Left ventricle myocardium inferior (tissue), 1 donor: Measurements from ENCODE around the gene INSM2. TPM values are rescaled to one million over a fixed set of nuclear protein-coding genes. Genes with fewer than 3 reads are reported as not detected.

Experiments used
- DNase-seq: peaks from one replicate; pipeline ENCODE4 v3.0.0-alpha.2; 2020
- H3K27ac ChIP-seq: fragments of 200-600 bp; replicated peaks from 2 replicates; pipeline ENCODE4 v1.8.0; 2021
- H3K27me3 ChIP-seq: fragments of 200-600 bp; 2 replicates; pipeline ENCODE4 v1.8.0; 2021; ENCODE audit warnings: low read depth
- H3K36me3 ChIP-seq: fragments of 200-600 bp; 2 replicates; pipeline ENCODE4 v1.8.0; 2021
- H3K4me1 ChIP-seq: fragments of 200-600 bp; 2 replicates; pipeline ENCODE4 v1.8.0; 2021
- H3K4me3 ChIP-seq: fragments of 200-600 bp; 2 replicates; pipeline ENCODE4 v1.8.0; 2021; ENCODE audit warnings: mild to moderate bottlenecking, moderate library complexity
- H3K9me3 ChIP-seq: fragments of 200-600 bp; replicated peaks from 2 replicates; pipeline ENCODE4 v1.8.0; 2021
- intact Hi-C: fragments of 100-400 bp; cut with micrococcal nuclease; formaldehyde crosslinking; loops from one replicate; pipeline ENCODE4 v1.11.0; 2022
- total RNA-seq: library from RNA; stranded (reverse); fragmentation: NEBNext Ultra II Directional; extraction: Animal tissue kit (Norgen Biotek cat#: 25700); gene quantifications from one replicate; pipeline ENCODE4 v1.2.1, GENCODE V29; 2021
- TF ChIP-seq, protein P1 (sequence below): fragments of 200-600 bp; IDR thresholded peaks from 2 replicates; pipeline ENCODE4 v1.8.0; 2021; ENCODE audit warnings: antibody characterized with exemption, mild to moderate bottlenecking, borderline replicate concordance
- donor health status: DM: no; HTN: yes; CAD: no; lungs with severe emphysema.

Gene INSM2
- total RNA-seq, 1 donor from 2014 or later = not detected

DNA sequence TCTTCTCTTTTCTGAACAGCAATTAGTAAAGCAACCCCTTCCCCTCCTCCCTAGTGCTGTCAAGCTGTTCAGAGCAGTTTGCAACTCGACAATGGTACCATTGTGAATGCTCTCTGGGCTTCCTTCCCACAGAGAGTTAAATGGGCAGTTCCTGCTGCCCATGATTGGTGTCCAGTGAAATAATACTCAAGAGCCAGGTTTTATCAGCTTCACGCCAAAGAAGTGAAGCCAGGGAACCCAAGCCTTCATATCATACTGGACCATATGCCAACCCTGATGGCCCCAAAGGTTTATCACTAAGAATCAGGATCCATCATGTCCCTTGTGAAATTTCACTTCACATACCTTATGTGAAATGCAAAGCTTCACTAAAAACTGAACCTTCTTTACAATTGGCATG, 24.7 kb downstream of the INSM2 start:
- no peak overlapping the region for H3K27ac ChIP-seq
- DNase-seq = no peak
- peaks cover 3% of the 10 kb centered on the region for H3K36me3 ChIP-seq
- H3K9me3 ChIP-seq = no peaks in the 10 kb centered on the region
- TF ChIP-seq, protein P1, sequence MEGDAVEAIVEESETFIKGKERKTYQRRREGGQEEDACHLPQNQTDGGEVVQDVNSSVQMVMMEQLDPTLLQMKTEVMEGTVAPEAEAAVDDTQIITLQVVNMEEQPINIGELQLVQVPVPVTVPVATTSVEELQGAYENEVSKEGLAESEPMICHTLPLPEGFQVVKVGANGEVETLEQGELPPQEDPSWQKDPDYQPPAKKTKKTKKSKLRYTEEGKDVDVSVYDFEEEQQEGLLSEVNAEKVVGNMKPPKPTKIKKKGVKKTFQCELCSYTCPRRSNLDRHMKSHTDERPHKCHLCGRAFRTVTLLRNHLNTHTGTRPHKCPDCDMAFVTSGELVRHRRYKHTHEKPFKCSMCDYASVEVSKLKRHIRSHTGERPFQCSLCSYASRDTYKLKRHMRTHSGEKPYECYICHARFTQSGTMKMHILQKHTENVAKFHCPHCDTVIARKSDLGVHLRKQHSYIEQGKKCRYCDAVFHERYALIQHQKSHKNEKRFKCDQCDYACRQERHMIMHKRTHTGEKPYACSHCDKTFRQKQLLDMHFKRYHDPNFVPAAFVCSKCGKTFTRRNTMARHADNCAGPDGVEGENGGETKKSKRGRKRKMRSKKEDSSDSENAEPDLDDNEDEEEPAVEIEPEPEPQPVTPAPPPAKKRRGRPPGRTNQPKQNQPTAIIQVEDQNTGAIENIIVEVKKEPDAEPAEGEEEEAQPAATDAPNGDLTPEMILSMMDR = no peak
- H3K27me3 ChIP-seq = no peaks in the 10 kb centered on the region
- H3K4me1 ChIP-seq = peaks cover 10% of the 10 kb centered on the region
- no peak overlapping the region for H3K4me3 ChIP-seq
- intact Hi-C loops = no loop called here

- no peak for DNase-seq
- no peaks in the 10 kb centered on the region for H3K9me3 ChIP-seq
- H3K4me1 ChIP-seq = no peaks in the 10 kb centered on the region
- no peak overlapping the region for H3K27ac ChIP-seq
- H3K27me3 ChIP-seq = no peaks in the 10 kb centered on the region
- TF ChIP-seq, protein P1 = no peak
- intact Hi-C loops = no loop called here
- peaks cover 19% of the 10 kb centered on the region for H3K36me3 ChIP-seq
- H3K4me3 ChIP-seq = no peak overlapping the region
Measured at GRCh38 chr14:35565871-35566464, 32.0 kb downstream of the INSM2 start.

- Histone ChIP-seq H3K4me1 (peaks cover 6% of the 10 kb centered on the region), H3K4me3 (no peak overlapping the region), H3K27ac (no peak overlapping the region), H3K36me3 (peaks cover 27% of the 10 kb centered on the region), H3K9me3 (no peaks in the 10 kb centered on the region), H3K27me3 (no peaks in the 10 kb centered on the region)
- DNase-seq = no peak
- TF ChIP-seq, protein P1 = no peak
- intact Hi-C loops = no loop called here
Measured at GRCh38 chr14:35571598-35571997, 37.6 kb downstream of the INSM2 start.

DNA sequence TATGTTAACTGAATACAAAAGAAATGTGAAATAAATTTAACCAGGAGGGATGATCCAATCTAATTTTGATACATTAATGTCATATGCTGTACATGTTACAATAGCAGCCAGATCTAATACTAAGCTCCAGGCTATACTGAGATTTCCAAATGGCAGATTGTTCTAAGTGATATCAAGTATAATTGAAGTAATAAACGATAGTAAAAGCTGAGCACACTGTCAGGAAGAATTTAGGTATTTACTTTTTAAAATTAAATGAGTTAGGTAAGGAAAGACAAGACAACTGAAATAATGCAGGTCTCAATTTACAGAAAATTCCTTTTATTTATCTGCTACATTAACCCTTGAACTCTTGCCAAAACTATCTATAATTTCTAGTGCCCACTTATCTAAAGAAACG, 39.9 kb downstream of the INSM2 start:
- H3K36me3 ChIP-seq = peaks cover 20% of the 10 kb centered on the region
- DNase-seq = no peak
- peaks cover 13% of the 10 kb centered on the region for H3K4me1 ChIP-seq
- intact Hi-C loops = no loop called here
- TF ChIP-seq, protein P1 = no peak
- H3K27me3 ChIP-seq = no peaks in the 10 kb centered on the region
- no peaks in the 10 kb centered on the region for H3K9me3 ChIP-seq
- no peak overlapping the region for H3K4me3 ChIP-seq
- H3K27ac ChIP-seq = no peak overlapping the region

DNA sequence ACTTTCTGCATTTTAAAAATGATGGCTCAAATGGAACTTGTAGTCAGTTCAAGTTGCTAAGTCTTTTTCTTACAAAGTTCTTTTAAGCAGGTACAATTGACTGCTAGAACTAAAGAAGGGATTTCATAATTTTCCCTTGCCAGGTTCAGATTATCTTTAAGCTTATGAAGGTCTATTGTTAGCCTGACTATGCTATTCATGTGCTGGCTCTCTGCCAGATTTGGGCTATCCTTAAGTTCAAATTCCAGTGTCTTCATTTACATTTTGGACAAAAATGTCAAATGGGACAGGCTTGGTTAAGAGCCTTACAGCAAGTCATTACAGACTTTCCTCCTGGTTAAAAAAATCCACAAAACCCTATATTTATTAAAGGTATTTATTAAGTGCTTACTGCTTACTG, 42.3 kb downstream of the INSM2 start:
- intact Hi-C loops = no loop called here
- DNase-seq = no peak
- no peak overlapping the region for H3K27ac ChIP-seq
- H3K4me1 ChIP-seq = peaks cover 13% of the 10 kb centered on the region
- H3K4me3 ChIP-seq = no peak overlapping the region
- TF ChIP-seq, protein P1 = no peak
- no peaks in the 10 kb centered on the region for H3K9me3 ChIP-seq
- H3K27me3 ChIP-seq = no peaks in the 10 kb centered on the region
- H3K36me3 ChIP-seq = peaks cover 8% of the 10 kb centered on the region
